Fibroblast of peridontal ligament (primary cell): ENCODE results near the gene MRPS23.

ENCODE experiments used
- DNase-seq: peaks from one replicate; pipeline ENCODE4 v3.0.0-alpha.2; 2010; ENCODE audit errors: extremely low read depth

The MRPS23 gene

DNA sequence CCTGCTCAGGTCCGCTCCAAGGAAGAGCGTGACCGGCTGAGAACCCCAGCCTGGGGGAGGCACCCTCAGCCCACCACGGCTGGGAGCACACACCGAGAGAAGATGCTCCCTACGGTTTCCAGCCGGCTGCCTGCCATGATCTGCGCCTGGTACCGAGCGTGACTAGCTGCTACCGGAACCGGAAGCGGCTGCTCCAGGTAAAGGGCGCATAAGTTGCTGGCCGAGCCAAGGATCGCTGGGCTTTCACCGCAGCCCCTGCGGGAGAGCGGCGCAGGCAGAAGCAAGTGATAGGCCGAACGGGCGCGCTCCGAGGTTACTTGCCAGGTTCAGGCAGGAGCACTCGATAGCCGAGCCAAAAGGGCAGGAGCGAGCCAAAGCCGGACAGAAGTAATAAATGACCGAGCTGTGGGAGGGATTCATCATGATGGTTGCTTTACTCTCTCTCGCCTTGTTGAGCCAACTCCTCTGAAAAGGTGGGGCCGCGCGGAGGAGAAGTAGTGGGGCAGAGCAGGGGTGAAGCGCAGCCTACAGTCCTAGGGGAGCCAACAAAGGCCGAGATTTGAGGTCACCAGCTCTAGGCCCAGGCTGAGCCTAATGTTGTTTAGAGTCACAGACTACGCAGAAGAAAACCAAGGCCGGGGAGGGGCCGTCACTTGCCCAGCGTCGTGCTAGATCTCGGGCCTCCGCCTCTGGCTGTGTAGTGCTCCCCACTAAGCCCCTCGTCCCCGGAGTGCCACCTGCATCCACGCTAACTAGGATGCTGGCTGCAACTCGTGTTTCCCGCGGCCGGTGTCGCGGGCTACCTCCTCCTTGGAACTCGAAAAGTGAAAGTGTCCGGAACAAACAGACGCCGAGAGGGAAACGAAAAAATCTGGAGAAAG lies at the start of gene MRPS23:
TSS of gene MRPS23 (minus strand) at position 171 of the 881 bp plus-strand sequence. CDS start at position 137, 34 bp downstream.
- DNase-seq, result peak; percentile 98

- DNase-seq, result no peak
These were observed 49.5 kb upstream of the MRPS23 start for GRCh38 chr17:57899391-57899790.

DNA sequence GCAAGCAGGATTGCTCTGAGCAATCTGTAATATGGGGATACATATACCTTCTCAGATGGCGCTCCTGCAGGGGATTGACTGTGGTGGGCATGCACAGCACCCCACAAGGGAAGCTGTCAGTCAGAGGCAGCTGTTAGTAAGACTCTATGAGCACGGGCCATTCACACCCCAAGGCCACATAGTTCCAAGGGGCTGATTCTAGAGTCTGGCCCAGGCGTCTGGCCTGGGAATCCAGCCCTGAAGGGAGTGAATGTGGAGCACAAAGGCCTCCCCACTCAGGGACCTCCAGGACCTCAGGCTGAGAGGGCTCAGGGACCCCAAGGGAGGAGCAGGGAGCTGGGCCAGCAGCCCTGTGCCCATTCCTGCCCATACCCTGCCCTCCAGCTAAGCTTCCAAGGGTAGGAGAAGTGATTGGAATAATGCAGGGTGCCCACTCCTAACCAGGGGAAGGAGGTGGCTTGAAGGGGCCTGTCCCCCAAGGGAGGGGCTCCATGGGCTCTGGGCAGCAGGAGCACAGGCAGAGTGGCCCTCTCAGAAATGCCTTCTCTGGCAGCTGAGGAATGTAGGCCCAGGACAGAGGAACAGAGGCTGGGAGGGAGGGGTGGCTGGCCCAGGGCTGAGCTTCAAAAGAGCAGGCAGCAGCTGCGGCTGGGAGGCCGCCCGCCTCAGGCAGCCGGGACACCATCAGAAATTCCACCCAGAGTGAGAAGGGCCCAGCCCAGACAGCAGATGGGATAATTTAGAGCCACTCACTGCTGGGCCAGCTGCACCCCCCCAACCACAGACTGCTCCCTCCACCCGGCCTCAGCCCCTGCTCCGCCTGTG lies 48.9 kb upstream of the MRPS23 start:
- peak; percentile 57 for DNase-seq

- DNase-seq, result peak; percentile 23
These were observed 45.7 kb upstream of the MRPS23 start for GRCh38 chr17:57895382-57896060.

GRCh38 chr17:57894848-57895247 lies 45.0 kb upstream of the MRPS23 start:
- DNase-seq, result no peak

GRCh38 chr17:57892820-57893595 lies 43.2 kb upstream of the MRPS23 start:
- peak; percentile 100 for DNase-seq

GRCh38 chr17:57892146-57892819 lies 42.4 kb upstream of the MRPS23 start:
- peak; percentile 93 for DNase-seq

DNA sequence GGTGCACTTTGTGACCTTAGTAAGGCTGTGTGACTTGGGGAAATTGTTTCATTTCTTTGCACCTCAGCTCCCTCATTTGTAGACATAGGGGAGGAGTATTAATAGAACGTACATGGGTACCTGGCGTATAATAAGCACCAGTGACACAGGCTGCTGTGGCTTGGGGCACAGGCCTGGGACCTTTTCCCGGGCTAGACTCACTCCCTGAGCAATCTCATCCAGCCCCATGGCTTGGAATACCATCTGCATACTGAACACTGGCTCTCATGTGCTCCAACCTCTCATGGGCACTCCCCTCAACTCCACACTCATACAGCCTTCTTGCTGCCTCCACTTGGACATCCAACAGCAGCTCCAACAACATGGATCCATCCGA lies 41.0 kb upstream of the MRPS23 start:
- no peak for DNase-seq

DNA sequence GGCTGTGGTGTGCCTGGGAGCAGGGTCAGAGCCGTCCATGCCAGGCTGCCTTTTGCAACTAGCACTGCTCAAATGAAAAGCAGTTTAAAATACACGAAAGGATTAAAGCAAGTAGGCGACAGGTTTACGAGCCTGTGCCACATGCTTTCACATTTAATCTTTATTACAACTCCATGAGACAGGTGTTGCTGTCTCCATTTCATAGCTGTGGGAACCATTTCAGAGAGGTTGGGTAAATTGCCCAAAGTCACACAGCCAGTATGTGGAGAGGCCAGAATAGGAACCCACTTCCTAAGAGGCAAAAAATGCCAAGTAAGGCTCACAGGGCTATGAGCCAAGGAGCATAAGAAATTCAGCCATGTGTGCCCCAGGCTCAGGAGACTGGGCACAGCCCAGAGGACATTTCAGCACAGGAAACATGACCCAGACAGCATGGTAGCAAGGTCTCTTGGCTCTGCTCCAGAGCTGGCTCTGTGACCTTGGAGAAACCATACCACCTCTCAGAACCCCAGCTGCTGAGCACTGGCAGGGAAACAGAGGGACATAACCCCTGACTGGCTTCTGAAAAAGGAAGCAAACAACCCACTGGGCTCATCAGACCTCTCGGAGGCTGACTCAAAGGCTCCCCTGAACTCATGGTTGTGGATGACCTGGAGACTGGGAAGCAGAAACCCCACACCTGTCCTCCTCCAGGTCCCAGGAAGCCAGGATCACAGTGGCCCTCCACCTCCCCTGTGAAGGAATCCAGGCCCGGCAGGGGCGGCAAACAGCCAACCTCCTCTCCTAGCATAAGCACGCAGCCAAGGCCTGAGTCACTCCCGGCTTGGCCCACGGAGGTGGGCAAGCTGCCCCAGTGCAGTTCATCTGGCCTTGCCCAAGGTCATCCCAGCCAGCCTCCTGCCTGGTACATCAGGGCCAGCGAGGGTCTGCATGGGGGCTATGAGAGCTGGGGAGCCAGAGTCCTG lies 40.3 kb upstream of the MRPS23 start:
- DNase-seq, result peak; percentile 87

- no peak for DNase-seq
These were observed 39.4 kb upstream of the MRPS23 start for GRCh38 chr17:57889252-57889651.

DNA sequence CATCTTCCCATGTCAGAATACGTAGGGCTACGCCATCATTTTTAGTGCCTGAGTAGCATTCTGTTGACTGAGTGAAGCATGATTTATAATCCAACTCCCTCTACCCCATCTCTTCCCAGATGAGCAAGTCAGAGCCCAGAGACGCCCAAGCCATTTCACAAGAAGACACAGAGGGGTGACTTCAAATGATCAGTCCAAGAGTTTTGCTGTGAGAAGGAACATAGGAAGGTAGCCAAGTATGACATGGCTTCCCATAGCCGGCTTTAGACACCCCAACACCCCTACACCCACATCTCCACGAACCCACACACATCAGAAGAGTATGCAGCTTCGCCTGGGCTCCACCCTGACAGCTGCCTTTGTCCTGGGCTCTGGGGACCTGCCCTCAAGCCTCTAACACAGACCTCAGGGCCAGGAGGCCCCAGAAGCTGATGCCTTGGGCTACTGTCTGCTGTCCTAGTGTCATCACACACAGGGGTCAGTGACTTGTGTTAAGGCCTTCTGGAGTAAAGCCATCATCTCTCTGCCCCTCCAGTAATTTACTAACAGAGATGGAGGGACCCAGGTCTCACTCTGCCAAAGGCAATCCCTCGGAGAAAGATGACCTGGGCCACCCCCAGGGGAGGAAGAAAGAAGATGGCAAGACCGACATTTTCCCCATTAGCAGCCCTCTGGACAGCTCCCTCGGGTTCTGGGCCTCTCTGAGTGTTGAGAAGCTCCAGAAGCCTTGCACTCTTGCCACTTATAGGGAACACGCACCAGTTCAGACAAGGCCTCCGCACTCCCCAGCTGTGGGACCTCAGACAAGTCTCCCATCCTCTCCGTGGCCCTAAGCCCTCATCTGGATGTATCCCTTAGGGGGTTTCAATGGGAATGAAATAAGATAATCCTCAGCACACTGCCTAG lies 38.7 kb upstream of the MRPS23 start:
- no peak for DNase-seq

- DNase-seq, result no peak
These were observed 37.3 kb upstream of the MRPS23 start for GRCh38 chr17:57887161-57887560.

GRCh38 chr17:57886020-57886419 lies 36.2 kb upstream of the MRPS23 start:
- DNase-seq, result no peak

- DNase-seq, result no peak
These were observed 35.5 kb upstream of the MRPS23 start for GRCh38 chr17:57885148-57885915.

DNA sequence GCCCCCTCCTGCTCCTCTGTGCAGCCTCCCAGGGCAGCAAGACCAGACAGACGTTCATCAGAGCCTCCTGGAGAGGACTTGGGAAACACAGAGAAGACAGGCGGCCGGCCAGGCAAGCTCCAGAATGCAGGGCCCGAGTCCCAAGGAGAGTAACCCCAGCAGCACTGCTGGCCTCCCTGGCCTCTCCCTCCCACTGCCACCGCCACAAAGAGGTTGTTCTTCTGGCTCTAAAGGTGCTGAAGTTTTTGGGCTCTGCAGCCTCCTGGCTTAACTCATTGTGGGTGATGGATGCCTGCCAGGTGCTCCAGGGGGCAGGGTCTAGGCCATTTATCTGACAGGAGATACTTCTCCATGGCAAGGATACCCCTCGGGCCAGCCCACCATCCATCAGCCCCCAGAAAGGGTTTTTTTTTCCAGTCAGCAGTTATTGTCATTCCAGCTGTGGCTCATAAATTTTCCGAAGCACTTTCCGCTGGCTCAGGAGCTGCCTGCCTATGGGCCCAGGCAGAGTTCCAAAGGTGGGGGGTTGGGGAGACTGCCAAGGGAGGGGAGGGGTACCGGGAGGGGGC lies 32.0 kb upstream of the MRPS23 start:
- DNase-seq, result no peak

- DNase-seq, result peak; percentile 91
These were observed 31.3 kb upstream of the MRPS23 start for GRCh38 chr17:57881143-57881542.

DNA sequence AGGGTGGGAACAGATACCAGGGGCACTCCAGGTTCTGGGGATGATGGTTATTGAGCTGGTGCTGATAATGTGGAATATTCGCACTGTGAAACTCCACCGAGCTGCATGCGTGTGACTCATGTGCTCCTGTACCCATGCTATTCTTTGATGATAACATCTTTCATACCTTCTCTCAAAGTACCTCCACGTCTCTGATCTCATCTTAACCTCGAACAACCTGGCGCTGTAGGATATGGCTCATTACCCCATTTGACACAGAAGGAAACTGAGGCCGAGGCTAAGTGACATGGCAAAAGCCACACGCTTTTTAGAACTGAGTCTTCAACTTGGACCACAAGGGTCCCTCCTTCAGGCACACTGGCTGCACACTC lies 30.2 kb upstream of the MRPS23 start:
- DNase-seq, result no peak
